ENCODE data around the gene SFT2D1.
"Not testable (repeated sequence)": the region's sequence is repeated elsewhere in the genome, so short reads cannot be mapped to it uniquely, and the experiment has no call there.

DNA sequence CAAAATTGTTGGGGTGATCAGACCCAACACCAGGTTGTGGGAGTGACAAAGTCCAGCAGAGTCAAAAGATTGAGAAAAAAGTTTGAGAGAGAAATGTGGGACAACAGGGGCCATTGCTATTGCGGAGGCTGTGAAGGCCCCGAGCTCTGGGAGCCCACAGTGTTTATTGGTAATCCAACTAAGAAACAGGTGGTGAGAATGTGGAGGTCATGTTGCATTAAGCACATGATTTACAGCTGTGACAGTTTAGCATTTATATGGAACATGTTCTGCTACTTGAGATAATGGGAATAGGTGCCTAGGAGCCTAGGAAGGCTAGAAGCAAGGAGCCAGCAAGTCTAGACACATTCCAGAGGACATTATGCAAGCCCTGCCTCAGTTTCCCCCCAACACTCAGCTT, 2.6 kb upstream of the SFT2D1 start:
- TF ChIP-seq, protein P1, sequence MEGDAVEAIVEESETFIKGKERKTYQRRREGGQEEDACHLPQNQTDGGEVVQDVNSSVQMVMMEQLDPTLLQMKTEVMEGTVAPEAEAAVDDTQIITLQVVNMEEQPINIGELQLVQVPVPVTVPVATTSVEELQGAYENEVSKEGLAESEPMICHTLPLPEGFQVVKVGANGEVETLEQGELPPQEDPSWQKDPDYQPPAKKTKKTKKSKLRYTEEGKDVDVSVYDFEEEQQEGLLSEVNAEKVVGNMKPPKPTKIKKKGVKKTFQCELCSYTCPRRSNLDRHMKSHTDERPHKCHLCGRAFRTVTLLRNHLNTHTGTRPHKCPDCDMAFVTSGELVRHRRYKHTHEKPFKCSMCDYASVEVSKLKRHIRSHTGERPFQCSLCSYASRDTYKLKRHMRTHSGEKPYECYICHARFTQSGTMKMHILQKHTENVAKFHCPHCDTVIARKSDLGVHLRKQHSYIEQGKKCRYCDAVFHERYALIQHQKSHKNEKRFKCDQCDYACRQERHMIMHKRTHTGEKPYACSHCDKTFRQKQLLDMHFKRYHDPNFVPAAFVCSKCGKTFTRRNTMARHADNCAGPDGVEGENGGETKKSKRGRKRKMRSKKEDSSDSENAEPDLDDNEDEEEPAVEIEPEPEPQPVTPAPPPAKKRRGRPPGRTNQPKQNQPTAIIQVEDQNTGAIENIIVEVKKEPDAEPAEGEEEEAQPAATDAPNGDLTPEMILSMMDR (IDR thresholded peaks at IDR 0.05), result not testable (repeated sequence)
- not testable (repeated sequence) for TF ChIP-seq POLR2A (IDR thresholded peaks at IDR 0.05)
